WTC11 (cell line): ENCODE measurements around the gene KIRREL3.

Source experiments
- FOXP1 ChIP-seq: sonication (generic); formaldehyde crosslinking; IDR thresholded peaks from 2 replicates; pipeline ENCODE4 v1.8.0; 2022; ENCODE audit warnings: missing genetic modification reagents, mild to moderate bottlenecking, moderate library complexity, borderline replicate concordance
- JUN ChIP-seq: sonication (generic); formaldehyde crosslinking; IDR thresholded peaks from 2 replicates; pipeline ENCODE4 v1.8.0; 2023; ENCODE audit warnings: mild to moderate bottlenecking, missing genetic modification reagents
- KAT7 ChIP-seq: sonication (generic); formaldehyde crosslinking; IDR thresholded peaks from 2 replicates; pipeline ENCODE4 v1.8.1; 2023; ENCODE audit warnings: missing genetic modification reagents, mild to moderate bottlenecking, borderline replicate concordance
- TCF7 ChIP-seq: sonication (generic); formaldehyde crosslinking; IDR thresholded peaks from 2 replicates; pipeline ENCODE4 v1.8.0; 2022; ENCODE audit warnings: mild to moderate bottlenecking, low read depth, missing genetic modification reagents, moderate library complexity
- ZNF416 ChIP-seq: fragments of 250-450 bp; sonication (Bioruptor Pico); IDR thresholded peaks from 2 replicates; pipeline ENCODE4 v1.9.0; 2021; ENCODE audit warnings: mild to moderate bottlenecking, inconsistent platforms
- TF ChIP-seq, protein P1 (sequence below): fragments of 200-600 bp; IDR thresholded peaks from 2 replicates; pipeline ENCODE4 v1.8.0; 2022; ENCODE audit warnings: antibody characterized with exemption
- TF ChIP-seq, protein P2 (sequence below): fragments of 250-450 bp; sonication (Bioruptor Pico); IDR thresholded peaks from 2 replicates; pipeline ENCODE4 v1.9.0; 2021; ENCODE audit warnings: mild to moderate bottlenecking
- TF ChIP-seq, protein P3 (sequence below): sonication (generic); formaldehyde crosslinking; IDR thresholded peaks from 2 replicates; pipeline ENCODE4 v1.8.1; 2023; ENCODE audit warnings: mild to moderate bottlenecking, missing genetic modification reagents, moderate library complexity
- TF ChIP-seq, protein P4 (sequence below): sonication (generic); formaldehyde crosslinking; IDR thresholded peaks from 2 replicates; pipeline ENCODE4 v1.8.1; 2022; ENCODE audit warnings: missing genetic modification reagents, borderline replicate concordance

GRCh38 chr11:126588630-126589491 lies 411.7 kb downstream of the KIRREL3 start:
- TF ChIP-seq, protein P1, sequence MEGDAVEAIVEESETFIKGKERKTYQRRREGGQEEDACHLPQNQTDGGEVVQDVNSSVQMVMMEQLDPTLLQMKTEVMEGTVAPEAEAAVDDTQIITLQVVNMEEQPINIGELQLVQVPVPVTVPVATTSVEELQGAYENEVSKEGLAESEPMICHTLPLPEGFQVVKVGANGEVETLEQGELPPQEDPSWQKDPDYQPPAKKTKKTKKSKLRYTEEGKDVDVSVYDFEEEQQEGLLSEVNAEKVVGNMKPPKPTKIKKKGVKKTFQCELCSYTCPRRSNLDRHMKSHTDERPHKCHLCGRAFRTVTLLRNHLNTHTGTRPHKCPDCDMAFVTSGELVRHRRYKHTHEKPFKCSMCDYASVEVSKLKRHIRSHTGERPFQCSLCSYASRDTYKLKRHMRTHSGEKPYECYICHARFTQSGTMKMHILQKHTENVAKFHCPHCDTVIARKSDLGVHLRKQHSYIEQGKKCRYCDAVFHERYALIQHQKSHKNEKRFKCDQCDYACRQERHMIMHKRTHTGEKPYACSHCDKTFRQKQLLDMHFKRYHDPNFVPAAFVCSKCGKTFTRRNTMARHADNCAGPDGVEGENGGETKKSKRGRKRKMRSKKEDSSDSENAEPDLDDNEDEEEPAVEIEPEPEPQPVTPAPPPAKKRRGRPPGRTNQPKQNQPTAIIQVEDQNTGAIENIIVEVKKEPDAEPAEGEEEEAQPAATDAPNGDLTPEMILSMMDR, result no peak
- TF ChIP-seq, protein P2, sequence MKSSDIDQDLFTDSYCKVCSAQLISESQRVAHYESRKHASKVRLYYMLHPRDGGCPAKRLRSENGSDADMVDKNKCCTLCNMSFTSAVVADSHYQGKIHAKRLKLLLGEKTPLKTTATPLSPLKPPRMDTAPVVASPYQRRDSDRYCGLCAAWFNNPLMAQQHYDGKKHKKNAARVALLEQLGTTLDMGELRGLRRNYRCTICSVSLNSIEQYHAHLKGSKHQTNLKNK, result no peak
- no peak for TF ChIP-seq JUN
- TF ChIP-seq KAT7 (CRISPR knock-in tag), result no peak
- TF ChIP-seq FOXP1 (CRISPR knock-in tag), result no peak
- no peak for TF ChIP-seq TCF7 (CRISPR knock-in tag)
- TF ChIP-seq, protein P3, sequence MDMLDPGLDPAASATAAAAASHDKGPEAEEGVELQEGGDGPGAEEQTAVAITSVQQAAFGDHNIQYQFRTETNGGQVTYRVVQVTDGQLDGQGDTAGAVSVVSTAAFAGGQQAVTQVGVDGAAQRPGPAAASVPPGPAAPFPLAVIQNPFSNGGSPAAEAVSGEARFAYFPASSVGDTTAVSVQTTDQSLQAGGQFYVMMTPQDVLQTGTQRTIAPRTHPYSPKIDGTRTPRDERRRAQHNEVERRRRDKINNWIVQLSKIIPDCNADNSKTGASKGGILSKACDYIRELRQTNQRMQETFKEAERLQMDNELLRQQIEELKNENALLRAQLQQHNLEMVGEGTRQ (CRISPR knock-in tag), result no peak
- TF ChIP-seq, protein P4, sequence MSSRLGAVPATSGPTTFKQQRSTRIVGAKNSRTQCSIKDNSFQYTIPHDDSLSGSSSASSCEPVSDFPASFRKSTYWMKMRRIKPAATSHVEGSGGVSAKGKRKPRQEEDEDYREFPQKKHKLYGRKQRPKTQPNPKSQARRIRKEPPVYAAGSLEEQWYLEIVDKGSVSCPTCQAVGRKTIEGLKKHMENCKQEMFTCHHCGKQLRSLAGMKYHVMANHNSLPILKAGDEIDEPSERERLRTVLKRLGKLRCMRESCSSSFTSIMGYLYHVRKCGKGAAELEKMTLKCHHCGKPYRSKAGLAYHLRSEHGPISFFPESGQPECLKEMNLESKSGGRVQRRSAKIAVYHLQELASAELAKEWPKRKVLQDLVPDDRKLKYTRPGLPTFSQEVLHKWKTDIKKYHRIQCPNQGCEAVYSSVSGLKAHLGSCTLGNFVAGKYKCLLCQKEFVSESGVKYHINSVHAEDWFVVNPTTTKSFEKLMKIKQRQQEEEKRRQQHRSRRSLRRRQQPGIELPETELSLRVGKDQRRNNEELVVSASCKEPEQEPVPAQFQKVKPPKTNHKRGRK (CRISPR knock-in tag), result no peak
- TF ChIP-seq ZNF416 (CRISPR knock-in tag), result no peak
